NCI-H146 (cell line): ENCODE results near the gene ELP4.
"Not testable (repeated sequence)": the region's sequence is repeated elsewhere in the genome, so short reads cannot be mapped to it uniquely, and the experiment has no call there.

Experiments used
- DNase-seq: peaks from one replicate; lab custom pipeline; 2025; lab: John Stamatoyannopoulos, UW

The ELP4 gene

GRCh38 chr11:31645747-31646146 is 136.2 kb downstream of the ELP4 start:
- DNase-seq = no peak

GRCh38 chr11:31646216-31646615 is 136.6 kb downstream of the ELP4 start:
- no peak for DNase-seq

DNA sequence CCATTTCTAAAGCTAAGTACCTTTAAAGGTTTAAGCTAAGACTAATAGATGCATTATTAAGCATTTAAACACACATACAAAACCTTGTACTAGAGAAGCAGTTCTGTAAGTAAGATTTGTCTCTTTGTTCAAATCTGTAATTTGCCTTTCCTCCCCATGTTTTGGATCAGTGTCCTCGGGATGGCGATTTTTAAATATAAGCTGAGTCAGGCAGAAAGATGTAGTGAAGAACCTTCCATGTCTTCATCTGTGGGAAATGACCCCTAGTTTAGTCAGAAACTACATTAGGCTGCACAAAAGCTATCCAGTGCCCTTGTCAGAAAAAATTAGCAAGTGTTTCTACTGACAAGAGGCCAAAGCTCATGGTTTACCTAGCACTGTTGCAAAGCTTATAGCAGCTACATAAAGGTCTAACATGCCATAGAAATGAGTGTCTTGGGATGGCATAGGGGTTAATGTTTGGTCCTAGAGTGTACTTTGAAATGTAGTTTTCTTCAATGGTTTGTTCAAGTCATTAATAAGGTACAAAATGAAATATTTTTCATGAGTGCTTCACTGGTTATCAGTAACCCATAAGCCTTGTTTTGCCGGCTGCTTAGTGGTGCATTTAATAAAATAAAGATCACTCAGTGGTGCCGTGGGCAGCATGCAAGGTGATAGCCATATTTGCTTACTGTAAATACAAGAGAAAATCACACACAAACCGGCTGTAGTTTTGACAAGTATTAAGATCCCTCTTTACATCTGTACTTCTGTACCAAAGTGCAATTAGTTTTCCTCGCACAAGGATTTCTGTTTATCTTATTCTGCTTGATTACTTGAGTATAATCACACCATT is 139.8 kb downstream of the ELP4 start:
- no peak for DNase-seq

DNA sequence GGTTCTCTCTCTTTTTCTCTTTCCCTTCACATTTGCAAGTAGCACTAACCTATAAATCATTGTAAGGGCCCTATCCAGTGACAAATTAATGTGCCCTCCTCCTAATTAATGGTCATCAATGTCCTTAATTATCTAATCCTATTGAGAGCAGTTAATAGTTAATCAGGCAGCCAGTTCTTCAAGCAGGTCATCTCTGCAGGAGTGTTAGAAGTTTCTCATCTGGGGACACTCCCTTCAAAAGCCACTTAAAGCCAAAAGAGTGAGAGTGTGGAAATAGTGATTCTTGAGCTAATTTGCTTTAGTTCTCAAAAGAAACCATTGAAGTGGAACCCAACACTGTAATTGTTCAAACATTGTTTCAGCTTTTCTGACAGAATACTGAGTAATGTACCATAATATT is 141.6 kb downstream of the ELP4 start:
- DNase-seq = no peak

DNA sequence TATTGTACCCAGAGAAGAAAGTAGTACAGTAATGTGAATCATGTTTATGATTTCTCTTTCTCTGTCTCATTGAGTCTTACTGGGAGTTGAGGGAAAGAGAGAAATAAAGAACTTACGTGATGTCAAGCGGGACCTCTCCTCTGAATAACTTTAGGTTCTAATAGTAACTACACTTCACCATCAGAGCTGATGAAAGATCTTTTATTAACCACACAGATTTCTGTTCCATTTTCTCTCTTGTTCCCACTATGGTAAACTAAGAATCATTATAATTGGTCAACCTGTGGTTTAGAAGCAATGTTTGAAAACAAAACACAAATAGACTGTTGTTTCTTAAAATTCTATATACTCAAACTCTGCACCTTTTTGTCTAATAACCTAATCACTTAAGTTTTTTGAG is 142.3 kb downstream of the ELP4 start:
- DNase-seq = no peak

- DNase-seq = no peak
Observed at GRCh38 chr11:31652528-31652927, 143.0 kb downstream of the ELP4 start.

GRCh38 chr11:31655483-31655882 is 145.9 kb downstream of the ELP4 start:
- no peak for DNase-seq

DNA sequence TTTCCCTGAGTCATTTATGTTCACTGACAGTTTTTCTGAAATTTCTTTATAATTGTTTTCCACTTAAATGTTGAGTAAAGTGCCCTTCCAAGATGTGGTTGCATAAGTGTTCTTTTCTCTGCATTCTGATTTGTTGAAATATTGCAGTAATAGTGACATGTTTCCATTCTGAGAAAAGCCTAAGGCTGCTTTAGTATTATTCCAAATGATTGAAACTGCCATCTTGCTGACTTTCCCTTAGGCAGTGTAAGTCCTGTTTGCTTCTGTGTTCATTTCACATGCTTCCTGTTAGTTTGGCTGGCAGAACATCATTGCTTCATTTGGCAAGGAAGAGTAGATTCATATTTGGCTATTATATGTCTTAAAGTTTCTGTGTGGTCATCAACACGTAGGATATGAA is 146.5 kb downstream of the ELP4 start:
- DNase-seq = no peak

DNA sequence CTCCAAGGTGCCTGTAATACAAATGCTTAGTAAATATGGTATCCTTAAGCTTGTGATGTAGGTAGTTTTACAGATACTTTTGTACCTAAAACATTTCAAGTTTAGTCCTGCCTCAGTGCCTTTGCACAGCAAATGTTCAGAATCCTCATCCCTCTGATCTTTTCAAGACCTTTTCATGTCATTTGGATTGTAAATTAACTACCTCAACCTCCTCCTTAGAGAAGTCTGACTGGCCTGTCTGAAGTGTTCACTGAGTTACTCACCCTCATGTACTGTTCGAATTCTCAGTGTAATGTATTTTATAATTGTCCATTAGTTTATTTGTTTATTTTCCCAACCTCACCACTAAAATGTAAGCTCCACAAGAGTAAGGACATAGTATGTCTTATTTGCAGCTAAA is 147.5 kb downstream of the ELP4 start:
- DNase-seq = no peak

GRCh38 chr11:31664129-31664528 is 154.6 kb downstream of the ELP4 start:
- DNase-seq = no peak

DNA sequence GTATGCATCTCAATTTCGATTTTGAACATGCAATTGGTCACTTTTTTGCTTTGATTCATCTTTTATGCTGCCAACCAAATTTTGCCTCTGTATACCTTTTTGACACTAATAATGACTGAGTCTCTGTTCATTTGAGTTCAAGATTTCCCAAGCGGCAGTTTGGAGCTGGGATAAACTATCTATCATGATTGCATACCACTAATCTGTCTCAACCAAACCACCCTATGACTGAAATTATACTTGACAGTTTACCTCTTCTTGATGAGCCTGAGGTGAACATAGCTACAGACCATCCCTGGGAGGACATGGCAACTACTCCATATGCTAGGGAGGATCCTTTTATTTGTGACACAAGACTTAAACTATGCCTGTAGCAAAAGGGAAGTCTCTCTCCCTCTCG is 155.4 kb downstream of the ELP4 start:
- DNase-seq = no peak

GRCh38 chr11:31671681-31672080 is 162.1 kb downstream of the ELP4 start:
- no peak for DNase-seq

DNA sequence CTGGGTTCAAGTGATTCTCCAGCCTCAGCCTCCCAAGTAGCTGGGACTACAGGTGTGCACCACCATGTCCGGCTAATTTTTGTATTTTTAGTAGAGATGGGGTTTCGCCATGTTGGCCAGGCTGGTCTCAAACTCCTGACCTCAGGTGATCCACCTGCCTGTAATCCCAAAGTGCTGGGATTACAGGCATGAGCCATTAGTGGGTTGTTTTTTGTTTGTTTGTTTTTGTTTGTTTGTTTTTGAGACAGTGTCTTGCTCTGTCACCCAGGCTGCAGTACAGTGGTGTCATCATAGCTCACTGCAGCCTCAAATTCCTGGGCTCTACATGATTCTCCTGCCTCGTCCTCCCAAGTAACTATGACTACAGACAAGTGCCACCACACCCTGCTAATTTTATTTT is 163.5 kb downstream of the ELP4 start:
- DNase-seq = not testable (repeated sequence)

DNA sequence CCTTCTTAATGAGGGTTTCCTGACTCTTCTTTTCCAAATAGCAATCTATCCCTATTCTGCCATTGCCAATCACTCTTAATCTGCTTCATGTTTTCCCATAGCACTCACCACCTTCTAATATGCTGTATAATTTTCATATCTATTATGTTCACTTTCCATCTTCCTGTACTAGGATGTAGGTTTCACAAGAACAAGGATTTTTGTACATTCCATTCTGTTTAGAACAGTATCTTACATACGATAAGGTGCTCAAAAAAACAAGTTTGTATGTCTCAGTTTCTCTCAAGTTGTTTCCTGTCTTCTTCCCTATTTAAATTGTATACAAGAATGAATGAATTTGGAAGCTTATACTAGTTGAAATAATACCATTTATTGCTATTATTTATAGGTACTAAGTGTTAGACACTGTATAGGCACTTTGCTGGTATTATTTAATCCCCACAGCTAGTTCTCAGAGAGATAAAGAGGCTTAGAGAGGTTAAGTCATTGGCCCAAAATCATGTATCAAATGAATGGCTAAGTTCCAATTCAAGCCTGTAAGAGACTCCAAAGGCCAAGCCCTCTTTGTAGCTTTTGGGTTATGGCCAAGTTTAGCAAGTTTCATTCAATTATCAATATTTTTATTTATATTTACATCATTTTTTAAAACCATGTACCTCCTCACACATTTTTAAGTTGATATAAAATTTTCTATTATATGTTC is 166.9 kb downstream of the ELP4 start:
- DNase-seq = no peak

DNA sequence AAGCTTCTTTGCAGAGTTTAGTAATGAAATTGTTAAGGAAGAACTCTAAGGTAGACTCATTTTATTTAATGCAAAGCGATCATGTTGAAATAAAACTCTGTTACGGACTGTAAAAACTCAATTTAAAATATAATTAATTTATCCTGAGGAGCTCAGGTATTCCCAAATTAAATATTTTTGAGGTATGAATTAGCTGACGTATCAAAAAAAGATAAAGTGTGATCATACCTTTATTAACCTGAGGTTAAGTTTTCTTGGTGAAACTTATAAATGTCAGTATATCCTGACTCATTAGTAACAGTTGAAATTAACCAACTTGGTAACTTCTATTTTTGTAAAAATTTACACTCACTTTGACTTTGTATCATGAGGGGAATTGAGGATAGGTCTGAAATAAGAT is 171.2 kb downstream of the ELP4 start:
- DNase-seq = no peak

DNA sequence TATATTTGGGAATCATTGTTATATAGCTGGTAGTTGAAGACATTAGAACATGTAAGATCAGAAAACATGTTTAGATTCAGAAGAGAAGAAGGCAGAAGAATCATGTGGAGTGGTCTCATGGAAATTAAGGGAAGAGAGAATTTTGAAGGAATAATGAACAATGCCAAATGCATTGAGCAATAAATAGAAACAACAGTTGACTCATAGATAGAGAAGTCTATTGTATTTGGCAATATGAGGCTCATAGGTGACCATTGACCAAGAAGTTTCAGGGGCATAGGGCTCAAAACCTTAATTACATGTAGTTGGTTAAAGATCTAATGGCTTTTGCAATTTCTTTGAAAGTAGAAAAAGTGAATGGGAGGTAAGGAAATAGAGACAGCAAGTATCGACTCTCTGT is 177.7 kb downstream of the ELP4 start:
- DNase-seq = no peak

DNA sequence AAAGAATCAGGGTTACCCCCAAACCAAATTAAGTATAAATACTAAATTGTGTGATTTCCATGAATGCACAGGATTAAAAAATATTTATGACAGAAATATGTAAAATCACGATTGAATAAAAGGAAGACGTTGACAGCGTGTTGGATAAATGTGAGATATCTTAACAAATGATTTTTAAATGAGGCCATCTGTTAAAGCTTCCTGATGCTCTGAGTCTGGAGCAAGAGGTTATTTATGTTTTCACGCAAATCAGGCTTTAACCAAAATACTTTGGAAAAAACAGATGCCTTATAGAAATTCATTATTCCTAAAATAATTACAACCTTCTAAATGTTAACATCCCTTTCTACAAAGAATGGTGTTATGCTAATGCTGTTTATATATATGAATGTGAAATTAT is 178.3 kb downstream of the ELP4 start:
- DNase-seq = no peak

- DNase-seq = no peak
Observed at GRCh38 chr11:31689559-31689958, 180.0 kb downstream of the ELP4 start.

- DNase-seq = no peak
Observed at GRCh38 chr11:31690041-31690440, 180.5 kb downstream of the ELP4 start.

- no peak for DNase-seq
Observed at GRCh38 chr11:31690516-31690915, 180.9 kb downstream of the ELP4 start.

- no peak for DNase-seq
Observed at GRCh38 chr11:31692466-31692865, 182.9 kb downstream of the ELP4 start.

- DNase-seq = not testable (repeated sequence)
Observed at GRCh38 chr11:31697049-31697448, 187.5 kb downstream of the ELP4 start.

DNA sequence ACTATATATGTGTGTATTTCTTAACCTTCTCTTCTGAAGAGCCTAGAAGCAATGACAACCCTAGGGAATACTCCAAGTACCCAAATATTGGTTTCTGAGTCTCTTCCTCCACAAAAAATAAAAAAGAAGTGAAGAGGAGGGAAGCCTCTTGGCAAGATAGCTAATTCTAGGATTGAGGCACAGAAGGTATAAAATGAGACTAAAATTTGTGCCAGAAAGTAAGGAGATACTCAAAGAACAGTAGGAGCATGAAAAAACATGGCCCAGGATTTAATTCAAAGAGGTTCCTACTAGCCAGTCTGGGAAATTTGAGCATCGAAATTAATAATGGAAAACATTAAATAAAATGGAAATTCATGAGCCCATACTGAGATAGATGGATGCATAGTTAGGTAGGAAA is 189.5 kb downstream of the ELP4 start:
- no peak for DNase-seq

DNA sequence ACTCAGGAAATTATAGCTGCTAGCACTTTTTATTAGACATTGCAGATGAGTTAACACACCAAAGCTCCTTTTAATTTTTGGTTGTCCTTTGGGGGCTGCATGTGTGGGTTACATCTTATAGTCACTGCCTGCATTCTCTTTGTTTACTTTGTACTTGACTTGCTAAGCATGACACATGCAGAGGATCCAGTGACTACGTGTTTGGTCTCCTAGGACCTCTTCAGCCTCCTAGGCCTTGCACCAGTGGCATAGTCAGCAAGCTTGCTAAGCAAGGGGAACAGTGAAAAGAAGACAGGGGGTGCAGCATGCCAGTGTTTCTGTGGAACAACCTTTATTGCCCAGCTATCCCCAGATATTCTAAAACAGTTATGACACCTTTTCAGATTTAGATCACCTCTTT is 193.4 kb downstream of the ELP4 start:
- DNase-seq = peak; percentile 16
